Suprapubic skin (tissue), 4 donors: Measurements from ENCODE around the gene TRMT61B. TPM values are rescaled to one million over a fixed set of nuclear protein-coding genes. Genes with fewer than 3 reads are reported as not detected.

Experiments
- DNase-seq, 2 donors: peaks; one replicate each; pipeline ENCODE4 v3.0.0-alpha.2; 2019; ENCODE audit warnings: low spot score in 2 of 2
- H3K27ac ChIP-seq: fragments of 200-600 bp; sonication (generic); one replicate; pipeline ENCODE4 v1.5.1; 2019
- H3K27me3 ChIP-seq: fragments of 200-600 bp; sonication (generic); one replicate; pipeline ENCODE4 v1.5.1; 2019
- H3K36me3 ChIP-seq: fragments of 200-600 bp; sonication (generic); one replicate; pipeline ENCODE4 v1.5.1; 2019
- H3K4me1 ChIP-seq: fragments of 200-600 bp; sonication (generic); one replicate; pipeline ENCODE4 v1.5.1; 2019
- H3K4me3 ChIP-seq: fragments of 200-600 bp; sonication (generic); one replicate; pipeline ENCODE4 v1.5.1; 2019; ENCODE audit warnings: mild to moderate bottlenecking
- H3K9me3 ChIP-seq: fragments of 200-600 bp; sonication (generic); one replicate; pipeline ENCODE4 v1.5.1; 2019
- CTCF ChIP-seq, 2 donors: fragments of 200-600 bp in 1 of 2; fragments of 450-650 bp in 1 of 2; sonication (generic) in 1 of 2; IDR thresholded peaks; one replicate each; pipeline ENCODE4 v1.5.1; 2016 to 2019; ENCODE audit warnings: antibody characterized with exemption in 2 of 2, mild to moderate bottlenecking in 1 of 2, moderate library complexity in 1 of 2
- EP300 ChIP-seq: sonication (generic); formaldehyde crosslinking; IDR thresholded peaks from one replicate; pipeline ENCODE4 v1.6.1; 2017; ENCODE audit warnings: antibody characterized with exemption
- POLR2A ChIP-seq, 2 donors: fragments of 450-650 bp; IDR thresholded peaks; one replicate each; pipeline ENCODE4 v1.6.1; 2017; ENCODE audit warnings: antibody characterized with exemption in 2 of 2, mild to moderate bottlenecking in 2 of 2, moderate library complexity in 2 of 2
- POLR2AphosphoS5 ChIP-seq, 3 donors: sonication (generic); formaldehyde crosslinking; IDR thresholded peaks; one replicate each; pipeline ENCODE4 v1.6.1; 2017; ENCODE audit warnings: antibody characterized with exemption in 3 of 3
- WGBS: methylation state at CpG from one replicate; pipeline ENCODE4 v1.1.5; 2018; 5-methylcytosine and 5-hydroxymethylcytosine counted together
- total RNA-seq, 4 donors: library from RNA; depleted of rRNA; stranded (reverse); fragments of >200 nt; gene quantifications; one replicate each; pipeline ENCODE4 v1.1.0, GENCODE V29; 2016

The TRMT61B gene
- total RNA-seq, 4 donors from 2014 or later: 9.4 to 14.5 (median 10.8) TPM

GRCh38 chr2:28906821-28907220 is 36.7 kb upstream of the TRMT61B start:
- H3K36me3 ChIP-seq: peaks cover 47% of the 10 kb centered on the region
- no peak overlapping the region for H3K27ac ChIP-seq
- H3K9me3 ChIP-seq: no peaks in the 10 kb centered on the region
- no peak for DNase-seq
- H3K4me3 ChIP-seq: no peak overlapping the region
- no peaks in the 10 kb centered on the region for H3K4me1 ChIP-seq
- TF ChIP-seq POLR2AphosphoS5 (IDR thresholded peaks at IDR 0.05) (no peak), POLR2A (IDR thresholded peaks at IDR 0.05) (no peak), CTCF (IDR thresholded peaks at IDR 0.05) (no peak), EP300 (no peak)
- no peaks in the 10 kb centered on the region for H3K27me3 ChIP-seq
- WGBS: 98% methylated on average over 2 of the region's 2 CpGs

GRCh38 chr2:28906376-28906775 is 36.3 kb upstream of the TRMT61B start:
- Histone ChIP-seq H3K36me3 (peaks cover 43% of the 10 kb centered on the region), H3K4me3 (no peak overlapping the region), H3K27me3 (no peaks in the 10 kb centered on the region), H3K27ac (no peak overlapping the region), H3K4me1 (no peaks in the 10 kb centered on the region), H3K9me3 (no peaks in the 10 kb centered on the region)
- WGBS: 88% methylated on average over 4 of the region's 4 CpGs
- DNase-seq: no peak
- TF ChIP-seq POLR2AphosphoS5 (IDR thresholded peaks at IDR 0.05): no peak
- no peak for TF ChIP-seq POLR2A (IDR thresholded peaks at IDR 0.05)
- no peak for TF ChIP-seq EP300
- TF ChIP-seq CTCF (IDR thresholded peaks at IDR 0.05): no peak

- H3K27me3 ChIP-seq: no peaks in the 10 kb centered on the region
- H3K36me3 ChIP-seq: peaks cover 43% of the 10 kb centered on the region
- WGBS: 88% methylated on average over 3 of the region's 3 CpGs
- DNase-seq: no peak
- TF ChIP-seq EP300 (no peak), POLR2AphosphoS5 (IDR thresholded peaks at IDR 0.05) (no peak), CTCF (IDR thresholded peaks at IDR 0.05) (no peak), POLR2A (IDR thresholded peaks at IDR 0.05) (no peak)
- H3K4me3 ChIP-seq: no peak overlapping the region
- no peaks in the 10 kb centered on the region for H3K4me1 ChIP-seq
- H3K27ac ChIP-seq: no peak overlapping the region
- no peaks in the 10 kb centered on the region for H3K9me3 ChIP-seq
Observed at GRCh38 chr2:28905533-28905932, 35.4 kb upstream of the TRMT61B start.

- WGBS: 46% methylated on average over 2 of the region's 2 CpGs
- H3K4me1 ChIP-seq: no peaks in the 10 kb centered on the region
- DNase-seq: no peak
- H3K4me3 ChIP-seq: no peak overlapping the region
- no peak for TF ChIP-seq POLR2A (IDR thresholded peaks at IDR 0.05)
- no peaks in the 10 kb centered on the region for H3K27me3 ChIP-seq
- H3K27ac ChIP-seq: no peak overlapping the region
- peaks cover 40% of the 10 kb centered on the region for H3K36me3 ChIP-seq
- H3K9me3 ChIP-seq: no peaks in the 10 kb centered on the region
Observed at GRCh38 chr2:28904802-28905457, 34.8 kb upstream of the TRMT61B start.

GRCh38 chr2:28904295-28904694 is 34.2 kb upstream of the TRMT61B start:
- TF ChIP-seq POLR2A (IDR thresholded peaks at IDR 0.05) (no peak), EP300 (no peak), CTCF (IDR thresholded peaks at IDR 0.05) (no peak), POLR2AphosphoS5 (IDR thresholded peaks at IDR 0.05) (no peak)
- no peak for DNase-seq
- peaks cover 34% of the 10 kb centered on the region for H3K36me3 ChIP-seq
- no peak overlapping the region for H3K27ac ChIP-seq
- 76% methylated on average over 2 of the region's 2 CpGs for WGBS
- no peaks in the 10 kb centered on the region for H3K9me3 ChIP-seq
- no peak overlapping the region for H3K4me3 ChIP-seq
- H3K27me3 ChIP-seq: no peaks in the 10 kb centered on the region
- H3K4me1 ChIP-seq: no peaks in the 10 kb centered on the region

GRCh38 chr2:28902584-28902983 is 32.5 kb upstream of the TRMT61B start:
- H3K27ac ChIP-seq: no peak overlapping the region
- 79% methylated on average over 3 of the region's 3 CpGs for WGBS
- H3K36me3 ChIP-seq: peaks cover 17% of the 10 kb centered on the region
- no peak for DNase-seq
- no peak for TF ChIP-seq POLR2A (IDR thresholded peaks at IDR 0.05)
- TF ChIP-seq POLR2AphosphoS5 (IDR thresholded peaks at IDR 0.05): no peak
- TF ChIP-seq EP300: no peak
- no peak for TF ChIP-seq CTCF (IDR thresholded peaks at IDR 0.05)
- peaks cover 12% of the 10 kb centered on the region for H3K4me1 ChIP-seq
- H3K27me3 ChIP-seq: no peaks in the 10 kb centered on the region
- H3K9me3 ChIP-seq: no peaks in the 10 kb centered on the region
- H3K4me3 ChIP-seq: no peak overlapping the region
